ENCODE data around the gene HTR2B. TPM values are rescaled to one million over a fixed set of nuclear protein-coding genes. Genes with fewer than 3 reads are reported as not detected.

HTR2B gene
- total and polyA plus RNA-seq, 8 donors, result 0.31 to 1.1 (median 0.47) TPM

- no peak for ATAC-seq
- intact Hi-C loops (cut with DNase I), result no loop called here
- no peak for DNase-seq
- no peak overlapping the region for H3K4me3 ChIP-seq
- no peaks in the 10 kb centered on the region for H3K9me3 ChIP-seq
- H3K27me3 ChIP-seq, result no peaks in the 10 kb centered on the region
- TF ChIP-seq, protein P1, sequence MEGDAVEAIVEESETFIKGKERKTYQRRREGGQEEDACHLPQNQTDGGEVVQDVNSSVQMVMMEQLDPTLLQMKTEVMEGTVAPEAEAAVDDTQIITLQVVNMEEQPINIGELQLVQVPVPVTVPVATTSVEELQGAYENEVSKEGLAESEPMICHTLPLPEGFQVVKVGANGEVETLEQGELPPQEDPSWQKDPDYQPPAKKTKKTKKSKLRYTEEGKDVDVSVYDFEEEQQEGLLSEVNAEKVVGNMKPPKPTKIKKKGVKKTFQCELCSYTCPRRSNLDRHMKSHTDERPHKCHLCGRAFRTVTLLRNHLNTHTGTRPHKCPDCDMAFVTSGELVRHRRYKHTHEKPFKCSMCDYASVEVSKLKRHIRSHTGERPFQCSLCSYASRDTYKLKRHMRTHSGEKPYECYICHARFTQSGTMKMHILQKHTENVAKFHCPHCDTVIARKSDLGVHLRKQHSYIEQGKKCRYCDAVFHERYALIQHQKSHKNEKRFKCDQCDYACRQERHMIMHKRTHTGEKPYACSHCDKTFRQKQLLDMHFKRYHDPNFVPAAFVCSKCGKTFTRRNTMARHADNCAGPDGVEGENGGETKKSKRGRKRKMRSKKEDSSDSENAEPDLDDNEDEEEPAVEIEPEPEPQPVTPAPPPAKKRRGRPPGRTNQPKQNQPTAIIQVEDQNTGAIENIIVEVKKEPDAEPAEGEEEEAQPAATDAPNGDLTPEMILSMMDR (IDR thresholded peaks at IDR 0.05), result no peak
- H3K27ac ChIP-seq, result no peak overlapping the region
- H3K36me3 ChIP-seq, result no peaks in the 10 kb centered on the region
- peaks cover 0 to 7% of the 10 kb centered on the region in 2 donors for H3K4me1 ChIP-seq
These were observed 6.3 kb downstream of the HTR2B start for GRCh38 chr2:231118614-231118942.

DNA sequence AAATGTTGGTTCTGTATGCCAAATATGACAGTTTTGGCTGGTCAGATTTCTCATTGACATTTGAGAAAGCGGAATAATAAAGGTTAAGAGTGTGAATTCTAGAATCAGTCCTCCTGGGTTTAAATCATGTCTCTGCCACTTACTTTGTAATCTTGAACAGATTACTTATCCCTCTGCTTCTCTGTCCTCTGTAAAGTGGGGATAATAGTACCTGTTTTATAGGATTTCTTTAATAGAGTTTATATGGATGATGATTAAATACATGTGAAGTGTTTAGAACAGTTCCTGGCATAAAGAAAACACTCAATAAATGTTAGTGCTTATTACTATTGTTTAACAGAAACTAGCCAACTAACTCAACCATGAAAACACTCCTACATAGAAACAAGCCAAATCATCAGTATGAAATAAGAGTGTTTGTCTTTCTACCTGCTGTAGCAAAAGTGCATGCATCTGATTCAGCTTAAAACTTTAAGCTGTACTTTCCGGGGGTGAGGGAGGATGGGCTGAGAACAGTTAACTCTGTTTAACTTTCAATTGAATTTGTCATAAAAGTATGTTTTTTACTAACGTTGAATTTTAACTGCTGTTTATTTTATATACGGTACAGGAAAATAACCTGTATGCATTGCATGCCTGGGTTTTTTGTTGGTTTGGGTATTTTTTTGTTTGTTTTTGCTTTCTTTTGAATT, 6.8 kb downstream of the HTR2B start:
- ATAC-seq, result peak; percentile 42
- Histone ChIP-seq H3K27ac (no peak overlapping the region), H3K36me3 (peaks cover 0 to under 1% of the 10 kb centered on the region in 2 donors), H3K27me3 (no peaks in the 10 kb centered on the region), H3K4me3 (no peak overlapping the region), H3K9me3 (no peaks in the 10 kb centered on the region), H3K4me1 (peaks cover 0 to 2% of the 10 kb centered on the region in 2 donors)
- no peak for DNase-seq
- TF ChIP-seq, protein P1 (IDR thresholded peaks at IDR 0.05), result no peak
- intact Hi-C loops (cut with DNase I), result no loop called here

GRCh38 chr2:231117148-231117547, 7.7 kb downstream of the HTR2B start:
- intact Hi-C loops (cut with DNase I), result no loop called here
- no peak for ATAC-seq
- no peaks in the 10 kb centered on the region for H3K4me1 ChIP-seq

DNA sequence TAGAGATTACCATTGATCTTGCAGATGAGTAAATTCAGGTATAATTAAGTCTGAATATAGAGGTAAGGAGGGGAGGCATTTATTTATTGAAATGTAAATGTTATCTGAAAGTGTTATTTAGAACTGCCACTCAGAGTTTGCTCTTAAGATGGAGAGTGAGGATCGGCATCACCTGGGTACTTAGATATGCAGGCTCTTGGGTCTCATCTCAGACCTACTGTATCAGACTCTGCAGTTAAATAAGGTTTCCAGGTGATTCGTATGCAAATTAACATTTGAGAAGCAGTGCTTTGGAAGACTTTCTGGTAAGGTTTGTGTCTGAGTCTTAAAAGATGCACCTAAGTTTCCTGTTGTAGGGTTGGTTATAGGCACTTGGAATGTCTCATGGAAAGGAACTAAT, 9.2 kb downstream of the HTR2B start:
- H3K36me3 ChIP-seq, result peaks cover 0 to 9% of the 10 kb centered on the region in 2 donors
- ATAC-seq, result no peak
- TF ChIP-seq, protein P1 (IDR thresholded peaks at IDR 0.05), result no peak
- no peaks in the 10 kb centered on the region for H3K9me3 ChIP-seq
- H3K27me3 ChIP-seq, result no peaks in the 10 kb centered on the region
- no peak for DNase-seq
- H3K4me3 ChIP-seq, result no peak overlapping the region
- intact Hi-C loops (cut with DNase I), result no loop called here
- no peak overlapping the region for H3K27ac ChIP-seq
- peaks cover 0 to 7% of the 10 kb centered on the region in 2 donors for H3K4me1 ChIP-seq

More at GRCh38 chr2:231117148-231117547, 7.7 kb downstream of the HTR2B start:
- H3K36me3 ChIP-seq, result peaks cover 0 to 5% of the 10 kb centered on the region in 2 donors
- DNase-seq, result no peak
- H3K4me3 ChIP-seq, result no peak overlapping the region
- no peaks in the 10 kb centered on the region for H3K27me3 ChIP-seq
- H3K9me3 ChIP-seq, result no peaks in the 10 kb centered on the region
- TF ChIP-seq, protein P1 (IDR thresholded peaks at IDR 0.05), result no peak
- H3K27ac ChIP-seq, result no peak overlapping the region

DNA sequence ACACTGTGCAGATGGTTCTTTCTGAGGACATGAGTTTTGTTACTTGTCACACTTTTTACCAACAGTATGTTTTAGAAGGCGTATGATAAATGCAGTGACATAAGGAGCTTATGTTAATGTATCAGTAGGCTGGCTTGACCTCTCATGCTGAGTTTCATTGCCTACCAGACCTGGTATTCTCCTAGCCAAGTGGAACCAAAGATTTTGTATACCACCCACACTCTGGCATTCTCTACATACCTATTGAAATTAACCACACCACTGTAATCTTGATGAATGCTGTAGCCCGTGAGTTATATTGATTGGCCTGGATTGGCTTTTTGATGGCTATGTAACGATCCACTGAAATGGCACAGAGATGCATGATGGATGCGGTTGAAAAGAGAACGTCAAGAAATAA, 11.4 kb downstream of the HTR2B start:
- TF ChIP-seq, protein P1 (IDR thresholded peaks at IDR 0.05), result no peak
- Histone ChIP-seq H3K9me3 (no peaks in the 10 kb centered on the region), H3K4me1 (peaks cover 0 to 7% of the 10 kb centered on the region in 2 donors), H3K27ac (no peak overlapping the region), H3K4me3 (no peak overlapping the region), H3K36me3 (peaks cover 0 to 30% of the 10 kb centered on the region in 2 donors), H3K27me3 (no peaks in the 10 kb centered on the region)
- no peak for ATAC-seq
- intact Hi-C loops (cut with DNase I), result loop anchor here in 1 of 2 donors (5.0 kb wide), 1 partner anchor 74 kb away; no protein-coding TSS in a partner anchor
- DNase-seq, result no peak
